ENCODE results near the gene PLPP4.

Gene PLPP4

DNA sequence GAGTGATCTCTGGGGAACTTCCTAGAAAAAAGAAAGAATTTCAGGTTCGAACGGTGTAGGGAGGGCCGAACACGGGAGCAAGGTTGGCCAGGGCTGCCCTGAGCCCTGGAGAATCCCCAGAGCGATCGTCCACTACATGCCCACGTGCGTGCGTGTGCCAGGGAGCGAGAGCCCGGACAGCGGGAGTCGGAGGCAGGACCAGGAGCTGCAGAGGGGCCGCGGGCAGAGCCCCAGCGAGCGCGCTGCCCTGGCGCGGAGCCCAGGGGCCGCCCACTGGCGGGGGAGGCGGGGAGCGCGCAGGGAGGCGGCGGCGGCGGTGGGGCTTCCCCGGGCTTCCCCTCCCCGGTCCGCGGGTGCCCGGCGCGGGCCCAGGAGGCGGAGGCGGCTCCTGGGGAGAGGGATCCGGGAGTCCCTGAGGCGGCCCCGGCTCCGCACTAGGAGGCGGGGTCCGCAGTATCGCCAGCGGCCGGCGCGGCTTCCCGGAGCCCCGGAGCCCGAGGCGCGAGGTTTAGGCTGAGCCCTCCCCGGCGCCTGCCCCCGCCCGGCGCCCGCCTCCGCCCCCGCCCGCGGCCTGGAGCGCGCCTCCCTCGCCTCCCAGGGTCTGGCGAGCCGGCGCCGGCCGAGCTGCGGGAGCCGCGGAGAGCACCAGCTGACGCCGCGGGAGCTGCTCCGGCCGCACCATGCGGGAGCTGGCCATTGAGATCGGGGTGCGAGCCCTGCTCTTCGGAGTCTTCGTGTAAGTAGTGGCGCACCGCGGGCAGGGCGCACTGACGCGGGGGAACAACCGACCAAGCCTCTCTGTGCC lies at the start of gene PLPP4:
Gene PLPP4, plus strand, starts transcription at position 602 of the 805 bp plus-strand sequence. Its CDS starts 79 bp downstream, at position 681.
- DNase-seq (ENCODE audit: low spot score) = no peak

DNA sequence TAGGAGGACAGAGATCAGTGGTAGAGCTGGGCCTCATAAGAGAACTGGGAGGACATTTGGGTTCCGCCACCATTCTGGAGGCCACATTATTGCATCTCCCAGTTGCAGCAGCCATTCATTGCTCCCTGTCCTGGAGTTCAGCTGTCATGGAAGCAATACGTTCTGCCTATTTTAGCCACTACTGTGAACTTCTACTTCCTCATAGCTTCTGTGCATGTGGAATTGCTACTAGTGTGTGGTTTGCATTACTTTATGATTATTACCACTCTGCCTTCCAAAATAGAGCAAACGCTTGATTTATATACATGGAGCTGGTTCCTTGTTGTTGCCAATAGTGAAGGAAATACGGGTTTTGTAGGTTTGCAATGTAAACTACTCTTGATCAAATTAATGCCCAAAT lies 47.2 kb upstream of the PLPP4 start:
- DNase-seq (ENCODE audit: low spot score) = no peak

DNA sequence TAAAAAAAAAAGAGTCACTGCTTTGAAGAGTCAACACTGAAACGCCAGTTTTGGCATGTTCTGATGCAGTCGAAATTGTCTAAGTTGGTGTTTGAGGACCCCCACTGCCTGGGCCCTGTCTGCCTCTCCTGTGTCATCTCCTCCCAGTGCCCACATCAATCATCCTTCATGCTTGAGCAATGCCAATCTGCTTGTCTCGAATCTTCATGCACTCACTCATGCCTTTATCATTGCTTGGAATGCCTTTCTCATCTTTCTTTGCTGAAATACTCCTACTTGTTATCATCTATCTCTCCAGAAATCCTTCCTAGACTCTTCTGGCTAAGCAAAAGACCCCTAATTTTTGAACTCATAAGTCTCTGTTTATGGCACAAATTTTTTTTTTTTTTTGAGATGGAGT lies 42.1 kb upstream of the PLPP4 start:
- no peak for DNase-seq (ENCODE audit: low spot score)

DNA sequence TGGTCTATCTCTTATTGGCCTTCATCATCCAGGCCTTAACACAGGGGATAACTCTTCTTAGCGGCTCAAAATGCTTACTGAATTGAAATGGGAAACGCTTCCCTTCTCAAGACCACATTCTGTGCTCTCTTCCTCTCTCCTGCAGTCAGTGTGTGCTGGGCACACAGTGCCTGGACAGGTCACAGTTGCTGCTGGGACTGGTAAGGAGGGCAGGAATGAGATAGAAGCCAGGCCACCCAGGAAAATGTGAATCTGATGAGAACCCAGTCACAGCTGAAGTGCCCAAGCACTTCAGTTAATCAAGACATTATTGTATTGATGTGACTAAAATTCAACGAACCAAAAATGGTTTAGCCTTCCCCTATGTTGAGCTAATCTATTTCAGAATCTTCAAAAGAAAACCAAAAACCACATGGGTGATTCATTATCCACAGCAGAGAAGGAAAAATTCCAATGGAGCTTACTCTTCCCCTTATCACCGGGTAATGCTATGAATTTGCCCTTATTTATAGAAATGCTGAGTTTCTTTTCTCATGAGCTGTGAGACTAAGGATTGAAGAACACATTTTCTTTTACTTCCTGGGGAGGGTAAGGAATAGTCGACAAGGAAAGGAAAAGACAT lies 41.2 kb upstream of the PLPP4 start:
- DNase-seq (ENCODE audit: low spot score) = no peak

DNA sequence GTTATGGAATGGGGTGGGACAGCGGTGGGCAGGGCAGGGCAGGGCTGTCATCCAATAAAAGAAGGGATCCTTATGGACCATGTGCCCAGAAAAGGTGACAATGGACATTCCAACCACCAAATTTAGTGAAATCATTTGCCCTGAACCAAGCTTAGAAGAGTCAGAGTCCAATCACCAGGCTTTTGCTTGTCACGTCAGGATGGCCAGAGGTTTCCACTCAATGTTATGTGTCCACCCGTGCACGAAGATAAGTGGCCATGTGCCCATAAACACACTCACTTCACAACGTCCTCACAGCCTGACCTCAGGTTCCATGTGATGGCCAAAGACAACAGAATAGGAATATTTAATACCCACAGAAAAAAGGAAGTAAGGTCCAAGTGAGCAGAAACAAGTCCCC lies 36.6 kb upstream of the PLPP4 start:
- DNase-seq (ENCODE audit: low spot score) = no peak

DNA sequence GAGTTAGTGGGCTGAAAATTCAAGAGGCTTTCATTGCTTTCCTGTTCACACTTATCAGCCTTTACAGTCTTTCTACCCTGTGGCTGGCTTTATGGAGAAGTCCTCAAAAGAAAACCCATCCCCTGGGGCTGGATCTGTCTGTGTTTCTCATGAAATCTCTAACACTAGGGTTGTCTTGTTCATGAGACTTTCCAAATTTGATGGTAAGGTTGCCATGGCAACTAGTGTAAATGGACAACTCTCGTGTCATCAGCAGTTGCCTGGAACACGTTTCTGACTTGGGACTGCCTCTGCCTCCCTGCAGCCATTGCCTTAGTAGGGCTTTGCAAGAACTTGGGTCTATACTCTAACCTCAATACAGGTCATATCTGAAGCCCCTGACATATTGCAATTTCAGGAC lies 35.8 kb upstream of the PLPP4 start:
- no peak for DNase-seq (ENCODE audit: low spot score)

DNA sequence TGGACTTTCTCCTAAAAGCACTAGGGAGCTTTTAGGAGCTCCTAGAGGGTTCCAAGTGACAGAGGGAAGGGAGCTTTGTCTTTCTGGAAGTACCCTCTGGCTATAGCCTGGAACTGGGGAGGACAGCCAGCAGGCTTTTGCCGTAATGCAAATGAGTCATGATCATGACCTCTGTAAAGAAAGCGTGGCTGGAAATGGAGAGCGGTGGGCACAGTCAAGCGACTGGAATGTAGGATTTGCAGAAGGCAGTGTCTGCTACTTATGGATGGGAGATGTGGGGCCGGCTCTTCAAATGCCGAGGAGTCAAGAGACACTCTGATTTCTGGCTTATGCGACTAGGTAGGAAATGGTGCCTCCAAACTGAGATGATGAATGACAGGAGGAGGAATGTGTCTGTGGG lies 34.6 kb upstream of the PLPP4 start:
- no peak for DNase-seq (ENCODE audit: low spot score)

DNA sequence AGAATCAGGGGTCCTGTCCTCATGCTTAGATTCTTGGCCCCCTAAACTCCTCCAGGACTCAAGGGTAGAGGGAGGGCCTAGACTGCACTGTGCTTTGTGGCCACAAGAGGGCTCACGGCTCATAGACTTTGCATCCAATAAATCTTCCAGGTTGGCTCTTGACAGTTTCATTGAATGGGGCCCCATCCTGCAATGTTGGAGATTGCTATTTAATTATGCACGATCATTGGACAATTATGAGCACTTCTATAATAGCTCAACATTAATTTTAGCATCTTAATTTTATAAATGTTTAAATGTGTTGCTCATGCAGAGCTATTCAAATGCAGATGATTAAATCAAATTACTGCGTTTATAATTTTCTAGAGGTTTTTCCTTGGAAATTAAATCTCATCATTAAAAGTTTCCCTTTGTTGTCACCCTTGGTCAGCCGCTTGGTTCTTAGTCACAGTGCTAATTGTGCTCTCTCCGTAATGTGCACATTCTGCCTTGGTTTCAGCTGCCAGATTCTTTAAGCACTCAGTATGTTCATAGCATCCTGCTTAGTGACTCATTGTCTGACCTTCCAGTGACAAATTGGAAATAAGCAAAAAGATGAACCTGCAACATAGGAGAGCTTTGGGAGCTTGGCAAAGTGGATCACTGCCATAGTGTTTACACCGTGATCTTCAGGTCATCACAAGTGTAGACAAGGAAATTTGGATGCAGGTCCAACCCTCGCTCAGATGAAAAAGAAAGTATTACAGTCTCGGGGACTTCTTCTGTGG lies 33.4 kb upstream of the PLPP4 start:
- DNase-seq (ENCODE audit: low spot score) = peak; percentile 13

DNA sequence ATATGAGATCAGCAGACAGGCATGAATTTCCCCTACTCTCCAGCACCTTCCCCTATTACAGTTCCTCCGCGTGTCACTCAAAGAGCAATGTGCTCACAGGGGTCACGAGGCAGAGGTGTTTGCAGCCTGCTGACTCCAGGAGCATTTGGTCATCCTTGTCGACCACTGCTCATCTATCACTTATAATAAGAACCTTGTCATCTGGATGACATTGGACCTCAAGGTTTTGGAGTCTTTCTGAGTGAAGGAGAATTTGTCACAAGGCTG lies 32.9 kb upstream of the PLPP4 start:
- DNase-seq (ENCODE audit: low spot score) = no peak

DNA sequence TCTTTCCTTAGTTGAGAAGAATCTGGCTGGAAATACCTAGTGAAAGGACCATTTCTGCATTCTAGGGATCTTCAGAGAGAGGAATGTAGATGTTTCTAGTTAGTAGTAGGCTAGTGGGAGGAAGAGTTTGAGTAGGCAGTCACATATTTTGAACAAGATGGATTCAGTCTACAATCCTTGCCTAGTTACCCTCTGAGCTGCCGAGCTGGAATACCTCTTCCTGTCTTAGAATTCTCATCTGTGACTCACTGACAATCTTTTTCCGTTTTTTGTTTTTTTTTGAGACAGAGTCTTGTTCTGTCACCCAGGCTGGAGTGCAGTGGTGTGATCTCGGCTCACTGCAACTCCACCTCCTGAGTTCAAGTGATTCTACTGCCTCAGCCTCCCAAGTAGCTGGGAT lies 30.7 kb upstream of the PLPP4 start:
- no peak for DNase-seq (ENCODE audit: low spot score)

DNA sequence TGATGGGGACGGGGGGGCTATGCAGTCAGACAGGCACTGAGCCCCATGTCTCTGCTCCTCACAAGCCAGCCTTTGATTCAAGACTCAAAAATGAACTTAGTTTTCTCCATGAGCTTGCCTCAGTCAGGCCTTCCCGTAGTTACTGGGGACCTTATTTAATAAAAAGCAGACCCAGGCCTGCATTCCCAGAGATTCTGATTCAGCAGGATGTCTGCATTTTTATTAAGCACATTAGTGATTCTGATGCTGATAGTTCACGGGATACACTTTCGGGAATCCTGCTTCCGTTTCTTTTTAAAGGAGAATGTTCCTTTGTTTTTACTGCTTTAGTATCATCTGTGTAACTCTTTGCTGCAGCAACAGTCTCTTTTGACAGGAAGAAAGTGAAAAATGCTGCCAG lies 28.3 kb upstream of the PLPP4 start:
- DNase-seq (ENCODE audit: low spot score) = no peak

DNA sequence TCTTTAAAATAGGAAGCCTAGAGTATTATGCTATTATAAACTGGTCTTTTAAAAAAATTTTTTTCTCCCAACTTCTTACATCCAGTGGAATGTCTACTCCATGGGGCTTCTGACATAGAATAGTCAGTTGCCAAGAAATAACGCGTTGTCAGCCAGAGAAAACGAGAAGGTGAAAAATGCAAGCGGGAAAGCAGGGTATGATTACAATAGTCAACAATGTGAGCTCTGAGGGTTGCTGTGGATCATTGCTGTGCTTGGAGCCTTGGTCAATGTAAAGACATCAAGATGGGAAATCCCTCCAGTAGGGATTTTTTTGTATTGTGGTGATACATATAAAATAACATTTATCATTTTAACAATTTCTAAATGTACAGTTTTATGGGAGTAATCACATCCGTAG lies 27.6 kb upstream of the PLPP4 start:
- DNase-seq (ENCODE audit: low spot score) = no peak

DNA sequence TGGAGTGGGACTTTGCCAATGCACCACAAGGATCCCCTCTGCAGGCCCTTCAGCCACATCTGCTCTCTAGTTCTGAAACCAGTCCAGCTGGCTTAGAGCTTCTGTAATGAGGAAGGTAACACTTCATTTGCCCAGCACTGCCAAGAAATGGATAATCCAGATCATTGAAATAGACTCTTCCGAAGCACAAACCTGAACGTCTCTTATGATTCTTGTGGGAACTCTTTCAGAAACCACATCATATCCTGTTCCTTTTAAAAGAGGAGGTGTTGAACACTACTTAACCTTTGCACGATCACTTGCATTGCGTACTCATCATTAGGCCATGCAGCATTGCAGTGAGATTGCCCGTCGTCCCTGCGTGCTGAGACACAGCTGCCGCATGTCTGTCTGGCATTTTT lies 25.8 kb upstream of the PLPP4 start:
- no peak for DNase-seq (ENCODE audit: low spot score)

DNA sequence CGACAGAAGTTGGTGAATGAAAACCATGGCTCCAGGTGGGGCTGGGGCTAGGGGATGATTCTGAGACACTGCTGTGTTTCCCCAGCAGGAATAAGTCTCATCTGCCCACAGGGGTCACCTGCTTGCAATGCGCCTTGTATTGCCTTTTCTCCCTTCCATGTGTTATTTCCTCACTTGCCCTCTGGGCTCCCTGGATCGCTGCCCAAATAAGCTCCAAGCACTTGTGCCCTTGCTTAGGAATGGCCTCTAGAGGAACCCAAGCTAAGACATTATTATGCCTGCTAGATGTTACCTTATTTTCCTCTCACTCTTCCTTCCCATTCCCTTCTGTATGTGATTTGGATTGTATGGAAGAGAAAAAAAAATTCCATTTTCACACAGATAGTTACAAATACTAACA lies 24.8 kb upstream of the PLPP4 start:
- DNase-seq (ENCODE audit: low spot score) = no peak

DNA sequence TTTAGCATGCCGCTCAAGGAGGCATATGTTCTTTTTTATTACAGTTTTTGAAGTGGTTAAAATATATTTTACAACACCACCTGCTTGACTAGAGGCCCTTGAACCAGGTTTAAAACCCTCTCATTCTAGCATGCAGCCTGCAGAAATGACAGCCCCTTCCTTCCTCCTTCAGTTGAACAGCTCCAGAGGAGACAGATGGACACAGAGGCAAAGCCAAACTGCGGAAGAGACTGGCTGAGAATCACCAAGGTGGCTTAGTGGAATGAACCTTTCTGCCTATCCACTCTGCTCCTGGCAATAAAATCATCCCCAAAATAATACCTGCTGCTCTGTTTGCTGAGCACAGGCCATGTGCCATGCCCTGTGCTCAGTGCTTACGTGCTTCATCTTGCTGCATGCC lies 23.9 kb upstream of the PLPP4 start:
- no peak for DNase-seq (ENCODE audit: low spot score)

DNA sequence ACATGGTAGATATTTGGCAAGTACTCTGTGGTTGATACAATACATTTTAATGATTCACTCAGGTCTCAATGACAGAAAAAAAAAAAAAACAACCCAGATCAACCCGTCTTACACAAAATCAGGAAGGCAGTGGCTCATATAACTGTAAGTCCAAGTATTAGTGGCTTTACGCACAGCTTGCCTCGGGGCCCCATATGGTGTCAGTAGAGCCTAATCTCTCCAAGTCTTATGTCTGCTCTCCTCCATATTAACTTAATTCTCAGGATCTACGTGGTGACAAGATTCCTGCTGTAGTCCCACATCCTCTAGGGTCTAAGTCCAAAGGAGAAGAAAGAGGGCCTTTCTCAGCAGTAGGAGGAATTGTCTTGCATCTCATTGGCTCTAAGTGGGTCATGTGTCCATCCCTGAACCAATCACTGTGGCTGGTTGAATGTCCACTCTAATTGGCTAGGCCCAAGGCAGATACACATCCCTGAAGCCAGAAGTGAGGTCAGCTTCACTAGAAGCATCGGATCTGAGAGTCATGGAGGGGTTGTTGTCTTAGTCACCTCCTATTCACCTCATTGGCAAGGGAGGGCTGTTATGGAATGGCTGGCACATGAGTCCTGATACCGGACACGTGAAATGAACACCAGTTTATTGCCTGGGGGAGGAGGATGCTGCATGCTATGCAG lies 20.5 kb upstream of the PLPP4 start:
- DNase-seq (ENCODE audit: low spot score) = no peak

DNA sequence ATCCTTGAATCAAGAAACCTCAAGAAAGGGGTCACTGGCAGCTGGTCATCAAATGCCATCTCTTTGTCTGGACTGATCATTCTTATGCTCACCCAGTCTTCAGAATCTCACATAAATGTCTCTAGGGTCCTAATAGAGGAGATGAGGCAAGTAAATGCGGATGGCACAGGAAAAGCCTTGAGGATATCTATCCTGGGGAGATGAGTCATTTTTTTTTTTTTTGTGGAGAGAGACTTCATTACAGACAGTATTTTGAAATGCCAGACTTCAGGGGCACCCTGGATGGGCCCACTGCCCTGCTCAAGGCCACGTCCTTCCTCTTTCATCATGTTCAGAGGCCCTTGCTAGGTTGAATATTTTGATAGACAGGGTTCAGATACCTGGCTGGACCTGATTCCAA lies 19.5 kb upstream of the PLPP4 start:
- no peak for DNase-seq (ENCODE audit: low spot score)

DNA sequence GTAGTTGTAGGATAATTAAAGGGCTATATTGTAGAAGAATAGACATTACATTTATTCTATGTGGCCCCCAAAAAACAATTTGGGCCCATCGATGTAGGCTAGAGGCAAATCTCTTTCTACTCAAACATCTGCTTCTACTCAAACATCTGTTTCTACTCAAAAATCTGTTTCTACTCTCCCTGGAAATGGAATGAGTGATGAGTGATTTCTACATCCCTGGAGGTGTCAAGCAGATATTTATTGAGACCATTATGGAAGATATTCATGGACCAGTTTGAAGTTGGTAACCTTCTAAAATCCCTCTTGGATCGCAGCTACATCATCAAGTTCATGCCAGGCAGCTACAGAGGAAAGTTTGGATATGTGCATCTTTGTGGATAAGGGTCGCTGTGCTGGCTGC lies 5.1 kb upstream of the PLPP4 start:
- no peak for DNase-seq (ENCODE audit: low spot score)

DNA sequence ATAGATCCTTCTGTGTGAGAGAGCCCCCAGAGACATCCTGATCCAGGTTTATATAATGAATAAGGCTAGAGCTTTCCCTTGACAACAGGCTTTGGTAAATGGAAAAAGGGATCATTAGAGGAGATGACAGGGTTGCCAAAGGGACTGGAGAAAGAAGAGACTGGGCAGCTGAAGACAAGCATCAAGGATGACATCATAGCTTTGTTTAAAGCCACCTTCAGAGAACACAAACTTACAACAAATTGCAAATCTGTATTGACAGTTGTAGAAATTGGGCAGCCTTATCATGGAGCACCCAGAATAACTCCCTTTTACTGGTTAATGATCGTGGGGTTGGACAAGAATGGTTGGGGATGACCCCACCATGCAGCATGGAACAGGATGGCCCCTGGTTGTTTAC lies 3.7 kb upstream of the PLPP4 start:
- no peak for DNase-seq (ENCODE audit: low spot score)

DNA sequence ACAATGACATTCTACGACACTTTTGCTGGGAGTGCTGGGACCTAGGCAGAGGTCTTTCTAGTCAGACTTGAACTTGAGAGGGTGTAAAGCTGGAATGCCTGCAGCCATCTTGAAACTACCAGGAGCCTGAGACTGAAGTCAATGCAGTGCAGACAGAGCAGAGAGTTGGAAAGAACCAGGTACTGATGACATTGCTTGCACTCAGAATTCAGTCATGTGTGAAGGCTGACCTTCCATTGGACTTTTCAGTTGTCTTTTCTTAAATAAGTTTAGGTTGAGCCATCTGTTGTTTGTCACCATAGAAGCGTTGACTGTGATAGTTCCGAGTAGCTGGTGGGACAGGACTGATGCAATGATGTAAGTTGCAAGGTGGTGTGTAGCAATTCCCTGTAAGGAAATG lies 3.1 kb upstream of the PLPP4 start:
- DNase-seq (ENCODE audit: low spot score) = no peak

DNA sequence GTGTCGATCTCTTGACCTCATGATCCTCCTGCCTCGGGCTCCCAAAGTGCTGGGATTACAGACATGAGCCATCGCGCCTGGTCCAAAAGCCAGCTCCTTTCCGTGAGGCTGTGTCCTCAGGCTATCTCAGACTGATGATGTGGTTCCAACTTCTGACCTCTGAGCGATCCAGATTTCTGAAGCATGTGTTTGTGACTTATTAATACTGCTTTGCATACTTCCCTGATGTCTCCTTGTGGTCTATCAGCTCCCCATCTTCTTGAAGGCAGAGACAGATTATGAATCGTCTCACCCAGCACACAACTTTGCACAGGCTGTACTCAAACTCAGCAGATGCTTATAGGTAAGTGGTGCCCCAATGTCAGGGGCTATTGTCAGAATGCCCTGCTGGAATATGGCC lies 2.0 kb upstream of the PLPP4 start:
- no peak for DNase-seq (ENCODE audit: low spot score)

DNA sequence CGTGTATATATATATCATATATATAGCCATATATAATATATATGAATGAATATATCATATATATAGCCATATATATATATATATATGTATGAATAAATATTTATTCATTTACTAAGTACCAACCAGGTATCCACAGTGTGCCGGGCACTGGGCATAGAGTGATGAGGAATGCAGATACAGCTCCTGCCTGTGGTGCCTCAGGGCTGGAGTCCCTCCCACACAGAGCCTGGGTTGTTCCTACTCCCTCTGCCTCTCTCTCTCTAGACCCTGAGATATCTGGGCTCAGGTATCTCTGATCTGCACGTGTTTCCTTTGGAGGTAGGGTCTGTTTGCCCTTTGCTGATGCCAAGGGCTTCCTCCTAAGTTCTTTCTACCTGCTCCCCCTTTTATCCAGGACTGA lies 1.4 kb upstream of the PLPP4 start:
- no peak for DNase-seq (ENCODE audit: low spot score)

DNA sequence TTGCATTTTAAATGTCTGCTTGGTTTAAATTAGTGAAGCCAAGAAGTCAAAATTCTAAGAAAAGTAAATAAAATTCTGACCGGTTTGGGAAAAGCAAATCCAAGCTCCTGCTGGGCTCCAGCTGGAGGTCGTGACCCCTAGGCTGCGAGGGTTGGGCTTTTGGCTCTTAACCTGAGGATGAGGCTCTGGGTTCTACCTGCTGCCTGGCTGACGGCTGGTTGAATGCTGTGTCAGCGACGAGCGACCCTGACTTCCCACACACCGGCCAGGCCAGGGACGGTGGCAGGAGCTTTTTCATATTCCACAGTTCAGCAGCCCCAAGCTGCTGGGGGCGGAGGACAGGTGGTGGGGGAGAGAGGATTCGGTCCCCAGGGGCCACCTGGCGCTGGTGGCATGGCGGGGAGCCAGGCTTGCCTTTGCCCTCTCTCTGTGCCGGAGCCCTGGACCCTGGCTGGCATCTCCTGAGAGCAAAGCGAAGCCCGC lies 843 bp upstream of the PLPP4 start:
- DNase-seq (ENCODE audit: low spot score) = no peak

Measured in CD4-positive, alpha-beta T cell treated with Interleukin-15 for 4 hours (primary cell).